ENCODE data around the gene ARSB. TPM values are rescaled to one million over a fixed set of nuclear protein-coding genes. Genes with fewer than 3 reads are reported as not detected.

ARSB gene
- total RNA-seq, 2 experiments from 2014 or later: 4.4 to 5.2 TPM

GRCh38 chr5:78979117-78979742 lies 5.9 kb downstream of the ARSB start:
- Histone ChIP-seq H3K9me3 (ENCODE audit: control insufficient read depth in 1 of 2, insufficient read depth in 1 of 2, low read length in 2 of 2) (no peaks in the 10 kb centered on the region), H3K36me3 (ENCODE audit: insufficient read depth, low read length) (no peaks in the 10 kb centered on the region), H3K4me3 (ENCODE audit: low read length) (no peak overlapping the region), H3K27ac (ENCODE audit: low read depth in 1 of 2, low read length in 2 of 2) (no peak overlapping the region), H3K4me1 (ENCODE audit: insufficient read depth, low read length) (peaks cover 7% of the 10 kb centered on the region), H3K27me3 (ENCODE audit: control insufficient read depth in 1 of 2, insufficient read depth in 2 of 2, low read length in 2 of 2) (no peaks in the 10 kb centered on the region)
- H3K36me3 Mint-ChIP-seq (ENCODE audit: low read depth): peaks cover 2% of the 10 kb centered on the region
- ChIA-PET CTCF (no interaction called here), POLR2A (no interaction called here)
- H3K4me1 Mint-ChIP-seq (ENCODE audit: low read depth): peaks cover 22% of the 10 kb centered on the region
- intact Hi-C loops (cut with DNase I, micrococcal nuclease): loop anchor here in 1 of 2 experiments (5.0 kb wide), 1 partner anchor 128 kb away; no protein-coding TSS in a partner anchor
- TF ChIP-seq CTCF (IDR thresholded peaks at IDR 0.05): no peak
- H3K27me3 Mint-ChIP-seq: no peaks in the 10 kb centered on the region
- H3K27ac Mint-ChIP-seq: no peak overlapping the region
- DNase-seq: no peak
- no peak overlapping the region for H3K4me3 Mint-ChIP-seq
- H3K9me3 Mint-ChIP-seq: no peaks in the 10 kb centered on the region
- ATAC-seq (ENCODE audit: poor library complexity): no peak

DNA sequence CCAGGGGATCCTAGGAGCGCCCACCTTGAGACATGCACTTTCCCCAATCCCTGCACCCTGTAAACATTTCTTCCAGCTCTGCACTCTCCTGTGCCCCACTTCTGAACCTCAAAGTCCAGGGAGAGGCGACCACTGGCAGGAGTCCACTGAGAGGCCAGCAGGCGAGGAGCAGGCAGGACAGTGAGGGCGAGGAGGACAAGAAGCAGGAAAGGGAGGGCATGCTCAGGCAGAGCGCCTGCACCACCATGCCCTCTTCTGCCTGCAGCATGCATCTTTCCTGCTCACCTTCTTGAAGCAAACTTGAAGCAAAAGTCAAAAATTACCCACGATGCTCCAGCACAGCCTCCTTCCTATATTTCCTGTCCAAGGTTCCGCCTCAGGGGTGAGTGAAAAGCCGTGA lies 10.1 kb downstream of the ARSB start:
- no peak overlapping the region for H3K27ac ChIP-seq (ENCODE audit: low read depth in 1 of 2, low read length in 2 of 2)
- intact Hi-C loops (cut with DNase I, micrococcal nuclease): loop anchor here in 1 of 2 experiments (5.0 kb wide), 1 partner anchor 132 kb away; no protein-coding TSS in a partner anchor
- no peak overlapping the region for H3K4me3 ChIP-seq (ENCODE audit: low read length)
- no peaks in the 10 kb centered on the region for H3K27me3 ChIP-seq (ENCODE audit: control insufficient read depth in 1 of 2, insufficient read depth in 2 of 2, low read length in 2 of 2)
- TF ChIP-seq CTCF (IDR thresholded peaks at IDR 0.05): no peak
- no peaks in the 10 kb centered on the region for H3K9me3 Mint-ChIP-seq
- no peaks in the 10 kb centered on the region for H3K27me3 Mint-ChIP-seq
- no peaks in the 10 kb centered on the region for H3K9me3 ChIP-seq (ENCODE audit: control insufficient read depth in 1 of 2, insufficient read depth in 1 of 2, low read length in 2 of 2)
- H3K4me1 ChIP-seq (ENCODE audit: insufficient read depth, low read length): no peaks in the 10 kb centered on the region
- H3K36me3 Mint-ChIP-seq (ENCODE audit: low read depth): no peaks in the 10 kb centered on the region
- no peak overlapping the region for H3K4me3 Mint-ChIP-seq
- H3K36me3 ChIP-seq (ENCODE audit: insufficient read depth, low read length): no peaks in the 10 kb centered on the region
- no peak overlapping the region for H3K27ac Mint-ChIP-seq
- ChIA-PET CTCF (no interaction called here), POLR2A (no interaction called here)
- no peak for DNase-seq
- no peak for ATAC-seq (ENCODE audit: poor library complexity)
- no peaks in the 10 kb centered on the region for H3K4me1 Mint-ChIP-seq (ENCODE audit: low read depth)

DNA sequence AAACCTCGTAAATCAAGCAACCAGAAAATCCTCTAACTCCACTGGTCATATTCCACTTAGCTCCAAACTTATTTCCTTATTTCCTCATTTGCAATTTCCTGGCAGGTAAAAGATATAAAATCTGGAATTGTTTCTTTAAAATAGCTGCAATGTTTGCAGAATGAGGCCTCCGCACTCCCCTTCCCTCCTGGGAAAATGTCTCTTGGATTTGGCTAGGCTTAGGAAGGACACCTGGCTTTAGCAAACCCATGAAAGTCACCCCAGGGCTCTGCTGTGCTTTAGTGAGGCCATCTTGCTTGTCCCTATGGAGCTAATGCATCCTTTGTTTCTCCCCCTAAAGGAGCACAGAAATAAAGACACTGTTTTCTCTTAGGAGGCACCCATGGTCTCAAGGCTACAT lies 10.5 kb downstream of the ARSB start:
- CTCF ChIA-PET: interaction anchor here (1.2 kb wide), 1 partner anchor 26 kb away, joined by 3 read pairs; no protein-coding TSS in a partner anchor
- H3K27me3 Mint-ChIP-seq: no peaks in the 10 kb centered on the region
- H3K27ac Mint-ChIP-seq: no peak overlapping the region
- no peak for TF ChIP-seq CTCF (IDR thresholded peaks at IDR 0.05)
- H3K36me3 Mint-ChIP-seq (ENCODE audit: low read depth): no peaks in the 10 kb centered on the region
- Histone ChIP-seq H3K27ac (ENCODE audit: low read depth in 1 of 2, low read length in 2 of 2) (no peak overlapping the region), H3K4me3 (ENCODE audit: low read length) (no peak overlapping the region), H3K4me1 (ENCODE audit: insufficient read depth, low read length) (no peaks in the 10 kb centered on the region), H3K27me3 (ENCODE audit: control insufficient read depth in 1 of 2, insufficient read depth in 2 of 2, low read length in 2 of 2) (no peaks in the 10 kb centered on the region), H3K36me3 (ENCODE audit: insufficient read depth, low read length) (no peaks in the 10 kb centered on the region), H3K9me3 (ENCODE audit: control insufficient read depth in 1 of 2, insufficient read depth in 1 of 2, low read length in 2 of 2) (no peaks in the 10 kb centered on the region)
- ATAC-seq (ENCODE audit: poor library complexity) (no peak), DNase-seq (no peak)
- no peaks in the 10 kb centered on the region for H3K4me1 Mint-ChIP-seq (ENCODE audit: low read depth)
- POLR2A ChIA-PET: interaction anchor here (0.6 kb wide), 1 partner anchor 11 kb away, joined by 4 read pairs; no protein-coding TSS in a partner anchor
- H3K4me3 Mint-ChIP-seq: no peak overlapping the region
- H3K9me3 Mint-ChIP-seq: no peaks in the 10 kb centered on the region
- intact Hi-C loops (cut with DNase I, micrococcal nuclease): no loop called here

Measured in CD4-positive, alpha-beta T cell (primary cell).